NB4 (cell line): Measurements from ENCODE around the gene PIK3R1.

Source experiments
- MYC ChIP-seq: IDR thresholded peaks from 2 replicates; pipeline ENCODE4 v1.6.1; 2011; ENCODE audit warnings: low read depth, low read length
- POLR2A ChIP-seq: IDR thresholded peaks from 2 replicates; pipeline ENCODE4 v1.6.1; 2011; ENCODE audit warnings: mild to moderate bottlenecking; ENCODE audit not compliant: insufficient read length; ENCODE audit errors: extremely low read depth
- TF ChIP-seq, protein P1 (sequence below): IDR thresholded peaks from one replicate; pipeline ENCODE4 v1.5.1; 2012; ENCODE audit warnings: low read depth, low read length
- TF ChIP-seq, protein P2 (sequence below): IDR thresholded peaks from 2 replicates; pipeline ENCODE4 v1.6.1; 2011; ENCODE audit warnings: low read depth, low read length

DNA sequence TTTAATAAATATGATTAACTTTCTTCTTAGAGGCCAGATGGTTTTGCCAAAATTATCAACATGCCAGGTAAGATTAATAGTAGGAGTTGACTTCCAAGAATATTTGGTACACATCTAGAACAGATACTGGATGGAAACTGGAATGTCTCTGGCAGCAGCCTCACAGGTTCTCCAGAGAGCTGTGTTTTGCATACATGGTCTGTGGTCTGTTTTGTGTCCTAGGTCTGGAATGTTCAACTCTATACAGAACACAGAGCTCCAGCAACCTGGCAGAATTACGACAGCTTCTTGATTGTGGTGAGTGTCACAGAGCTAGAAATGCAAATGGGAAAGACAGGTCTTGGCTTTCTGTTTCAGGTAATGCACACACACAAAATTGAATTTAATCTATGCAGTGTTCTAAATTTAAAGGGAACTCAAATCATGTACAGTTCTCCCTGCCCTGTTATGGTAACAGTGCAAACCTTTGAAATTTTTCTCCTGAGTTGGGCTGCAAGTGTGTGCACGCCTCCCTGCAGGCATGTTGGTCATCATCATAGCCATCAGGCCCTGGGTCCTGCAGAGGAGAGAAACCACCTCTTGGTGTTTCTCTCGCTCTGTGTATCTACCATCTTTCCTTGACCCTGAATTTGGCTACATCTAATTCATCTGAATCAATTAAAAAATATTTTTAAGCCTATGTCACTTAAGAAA is 58.3 kb downstream of the PIK3R1 start:
- TF ChIP-seq POLR2A (no peak), MYC (no peak)
- TF ChIP-seq, protein P1, sequence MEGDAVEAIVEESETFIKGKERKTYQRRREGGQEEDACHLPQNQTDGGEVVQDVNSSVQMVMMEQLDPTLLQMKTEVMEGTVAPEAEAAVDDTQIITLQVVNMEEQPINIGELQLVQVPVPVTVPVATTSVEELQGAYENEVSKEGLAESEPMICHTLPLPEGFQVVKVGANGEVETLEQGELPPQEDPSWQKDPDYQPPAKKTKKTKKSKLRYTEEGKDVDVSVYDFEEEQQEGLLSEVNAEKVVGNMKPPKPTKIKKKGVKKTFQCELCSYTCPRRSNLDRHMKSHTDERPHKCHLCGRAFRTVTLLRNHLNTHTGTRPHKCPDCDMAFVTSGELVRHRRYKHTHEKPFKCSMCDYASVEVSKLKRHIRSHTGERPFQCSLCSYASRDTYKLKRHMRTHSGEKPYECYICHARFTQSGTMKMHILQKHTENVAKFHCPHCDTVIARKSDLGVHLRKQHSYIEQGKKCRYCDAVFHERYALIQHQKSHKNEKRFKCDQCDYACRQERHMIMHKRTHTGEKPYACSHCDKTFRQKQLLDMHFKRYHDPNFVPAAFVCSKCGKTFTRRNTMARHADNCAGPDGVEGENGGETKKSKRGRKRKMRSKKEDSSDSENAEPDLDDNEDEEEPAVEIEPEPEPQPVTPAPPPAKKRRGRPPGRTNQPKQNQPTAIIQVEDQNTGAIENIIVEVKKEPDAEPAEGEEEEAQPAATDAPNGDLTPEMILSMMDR = no peak
- TF ChIP-seq, protein P2, sequence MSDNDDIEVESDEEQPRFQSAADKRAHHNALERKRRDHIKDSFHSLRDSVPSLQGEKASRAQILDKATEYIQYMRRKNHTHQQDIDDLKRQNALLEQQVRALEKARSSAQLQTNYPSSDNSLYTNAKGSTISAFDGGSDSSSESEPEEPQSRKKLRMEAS = no peak
